Measurements from ENCODE around the gene IQSEC3.

The IQSEC3 gene

GRCh38 chr12:176321-177181 is 110.0 kb downstream of the IQSEC3 start:
- CTCF ChIA-PET = no interaction called here
- no peak for DNase-seq (ENCODE audit: extremely low spot score)
- no peak for TF ChIP-seq TARDBP (IDR thresholded peaks at IDR 0.05)
- no peak for TF ChIP-seq FOXA1 (IDR thresholded peaks at IDR 0.05)
- no peak for TF ChIP-seq FOXM1 (IDR thresholded peaks at IDR 0.05; ENCODE audit: borderline replicate concordance)
- no peak for TF ChIP-seq CTBP1 (IDR thresholded peaks at IDR 0.05; ENCODE audit: borderline replicate concordance)
- TF ChIP-seq L3MBTL2 (conservative IDR thresholded peaks at IDR 0.05) = no peak
- no peak for TF ChIP-seq SP1 (IDR thresholded peaks at IDR 0.05)
- TF ChIP-seq FOXK2 (IDR thresholded peaks at IDR 0.05) = no peak
- POLR2A ChIA-PET = interaction anchor here (0.9 kb wide), 1 partner anchor 13 kb away, joined by 3 read pairs; no protein-coding TSS in a partner anchor

GRCh38 chr12:177336-177979 is 110.9 kb downstream of the IQSEC3 start:
- ChIA-PET CTCF (no interaction called here), POLR2A (interaction anchor here (0.9 kb wide), 1 partner anchor 13 kb away, joined by 3 read pairs; no protein-coding TSS in a partner anchor)

DNA sequence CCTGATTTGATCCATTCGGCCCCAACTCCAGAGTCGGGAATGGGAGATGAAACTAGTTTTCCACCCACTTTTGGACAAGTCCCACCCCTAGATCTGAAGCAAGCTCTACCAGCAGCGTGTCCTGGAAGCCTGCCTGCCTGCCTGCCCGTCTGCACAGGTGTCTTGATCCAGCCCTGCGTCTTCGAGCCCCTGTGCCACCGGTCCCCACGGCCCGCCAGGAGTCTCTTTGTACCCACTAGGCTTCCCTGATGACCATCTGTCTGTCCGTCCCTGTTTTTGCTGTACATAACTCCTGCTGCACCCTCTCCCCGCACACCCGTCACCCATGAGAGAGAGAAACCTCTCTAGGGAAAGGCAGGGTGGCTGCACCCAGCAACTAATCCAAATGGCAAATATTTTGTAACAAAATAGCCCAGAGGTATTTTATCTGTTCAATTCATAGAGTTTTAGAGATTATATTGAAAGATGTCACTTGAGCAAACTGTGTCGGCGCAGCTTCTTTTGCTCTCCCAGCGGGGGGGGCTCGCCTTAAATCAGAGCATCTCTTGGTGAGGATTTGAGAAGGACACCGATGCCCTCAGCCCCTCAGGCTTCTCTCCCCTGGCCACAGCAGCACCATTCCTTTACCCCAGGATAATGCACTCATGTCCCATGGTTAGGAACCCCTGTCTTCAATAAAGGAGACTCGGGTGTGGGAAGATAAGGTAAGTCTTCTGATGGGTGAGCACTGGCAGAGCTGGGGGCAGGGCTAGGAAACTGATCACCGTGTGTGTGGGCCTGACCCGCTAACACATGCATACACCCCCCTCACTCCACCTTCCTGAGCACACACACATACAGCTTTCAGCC is 111.6 kb downstream of the IQSEC3 start:
- TF ChIP-seq L3MBTL2 (conservative IDR thresholded peaks at IDR 0.05) = no peak
- TF ChIP-seq, protein P1, sequence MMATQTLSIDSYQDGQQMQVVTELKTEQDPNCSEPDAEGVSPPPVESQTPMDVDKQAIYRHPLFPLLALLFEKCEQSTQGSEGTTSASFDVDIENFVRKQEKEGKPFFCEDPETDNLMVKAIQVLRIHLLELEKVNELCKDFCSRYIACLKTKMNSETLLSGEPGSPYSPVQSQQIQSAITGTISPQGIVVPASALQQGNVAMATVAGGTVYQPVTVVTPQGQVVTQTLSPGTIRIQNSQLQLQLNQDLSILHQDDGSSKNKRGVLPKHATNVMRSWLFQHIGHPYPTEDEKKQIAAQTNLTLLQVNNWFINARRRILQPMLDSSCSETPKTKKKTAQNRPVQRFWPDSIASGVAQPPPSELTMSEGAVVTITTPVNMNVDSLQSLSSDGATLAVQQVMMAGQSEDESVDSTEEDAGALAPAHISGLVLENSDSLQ (IDR thresholded peaks at IDR 0.05) = no peak
- no peak for TF ChIP-seq ELF4 (IDR thresholded peaks at IDR 0.05)
- no peak for TF ChIP-seq ARNT (IDR thresholded peaks at IDR 0.05)
- TF ChIP-seq CTBP1 (IDR thresholded peaks at IDR 0.05; ENCODE audit: borderline replicate concordance) = no peak
- no peak for TF ChIP-seq ZNF384 (IDR thresholded peaks at IDR 0.05)
- no peak for TF ChIP-seq FOXK2 (IDR thresholded peaks at IDR 0.05)
- TF ChIP-seq NFRKB (IDR thresholded peaks at IDR 0.05) = no peak
- TF ChIP-seq SUZ12 (IDR thresholded peaks at IDR 0.05) = no peak
- TF ChIP-seq BHLHE40 (IDR thresholded peaks at IDR 0.05; ENCODE audit: borderline replicate concordance) = no peak
- TF ChIP-seq TARDBP (IDR thresholded peaks at IDR 0.05) = no peak
- DNase-seq (ENCODE audit: extremely low spot score) = no peak
- CTCF ChIA-PET = interaction anchor here (1.6 kb wide), 1 partner anchor 12 kb away, joined by 5 read pairs; no protein-coding TSS in a partner anchor
- POLR2A ChIA-PET = no interaction called here

More at GRCh38 chr12:177336-177979, 110.9 kb downstream of the IQSEC3 start:
- TF ChIP-seq CTBP1 (IDR thresholded peaks at IDR 0.05; ENCODE audit: borderline replicate concordance) = no peak
- TF ChIP-seq NFRKB (IDR thresholded peaks at IDR 0.05) = no peak
- no peak for TF ChIP-seq ELF4 (IDR thresholded peaks at IDR 0.05)
- no peak for TF ChIP-seq ZNF384 (IDR thresholded peaks at IDR 0.05)
- no peak for TF ChIP-seq LEF1 (IDR thresholded peaks at IDR 0.05; ENCODE audit: borderline replicate concordance)
- TF ChIP-seq BHLHE40 (IDR thresholded peaks at IDR 0.05; ENCODE audit: borderline replicate concordance) = no peak
- DNase-seq (ENCODE audit: extremely low spot score) = no peak

DNA sequence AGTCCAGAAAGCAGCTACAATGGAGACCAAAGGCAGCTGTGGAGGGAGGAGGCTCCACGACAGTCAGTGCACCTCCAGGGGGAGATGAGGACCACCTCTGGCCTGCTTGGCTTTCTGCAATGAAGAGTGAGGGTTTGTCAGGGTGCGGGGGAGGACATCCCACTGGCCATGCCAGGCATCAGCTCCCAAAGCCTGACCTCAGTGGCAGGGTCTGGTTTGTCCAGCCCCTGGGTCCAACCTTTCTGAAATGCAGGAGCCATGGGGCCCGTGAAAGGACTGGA is 112.2 kb downstream of the IQSEC3 start:
- no peak for DNase-seq (ENCODE audit: extremely low spot score)
- ChIA-PET CTCF (interaction anchor here (1.6 kb wide), 1 partner anchor 11 kb away, joined by 5 read pairs; no protein-coding TSS in a partner anchor), POLR2A (no interaction called here)
- no peak for TF ChIP-seq HDGF (IDR thresholded peaks at IDR 0.05; ENCODE audit: borderline replicate concordance)
- no peak for TF ChIP-seq SUZ12 (IDR thresholded peaks at IDR 0.05)
- no peak for TF ChIP-seq FOXA1 (IDR thresholded peaks at IDR 0.05)
- no peak for TF ChIP-seq ZNF384 (IDR thresholded peaks at IDR 0.05)
- no peak for TF ChIP-seq CTBP1 (IDR thresholded peaks at IDR 0.05; ENCODE audit: borderline replicate concordance)
- TF ChIP-seq LEF1 (IDR thresholded peaks at IDR 0.05; ENCODE audit: borderline replicate concordance) = no peak

DNA sequence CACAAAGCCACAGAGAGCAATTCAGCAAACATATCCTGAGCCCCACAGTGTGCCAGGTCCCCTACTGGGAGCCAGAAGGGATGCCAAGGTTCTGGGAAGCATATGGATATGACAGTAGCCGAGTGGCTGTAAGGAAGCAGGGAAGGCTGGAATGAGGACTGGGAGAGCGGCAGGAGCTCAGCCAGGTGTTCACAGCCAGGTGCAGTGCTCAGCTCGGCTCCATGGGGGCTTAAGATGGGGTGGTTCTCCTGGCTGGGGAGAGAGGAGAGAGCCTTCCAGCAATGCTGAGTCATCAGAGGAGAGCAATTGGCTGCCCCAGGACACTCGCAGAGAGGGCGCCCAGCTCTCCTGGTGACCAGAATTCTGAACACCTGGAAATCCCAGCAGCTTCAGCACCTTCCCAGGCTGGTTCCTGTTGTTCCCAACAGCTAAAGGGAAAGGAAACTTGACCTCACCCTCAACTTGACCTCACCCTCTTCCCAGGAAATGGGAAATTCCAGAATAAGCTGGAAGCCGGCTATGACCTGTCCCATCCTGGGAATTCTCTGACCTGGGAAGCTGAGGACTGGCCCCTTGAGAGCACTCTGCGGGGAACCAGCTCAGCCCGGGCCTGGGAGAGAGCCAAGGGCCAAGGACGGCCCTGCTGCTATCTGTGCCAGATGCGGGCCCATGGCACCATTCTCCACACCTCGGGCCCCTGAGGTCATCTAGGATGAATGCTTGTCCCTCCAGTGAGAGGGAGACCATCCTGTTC is 112.7 kb downstream of the IQSEC3 start:
- ChIA-PET POLR2A (no interaction called here), CTCF (interaction anchor here (1.6 kb wide), 1 partner anchor 11 kb away, joined by 5 read pairs; no protein-coding TSS in a partner anchor)
- no peak for DNase-seq (ENCODE audit: extremely low spot score)
- TF ChIP-seq, protein P1 (IDR thresholded peaks at IDR 0.05) = no peak
- TF ChIP-seq FOXM1 (IDR thresholded peaks at IDR 0.05; ENCODE audit: borderline replicate concordance) = no peak
- no peak for TF ChIP-seq BHLHE40 (IDR thresholded peaks at IDR 0.05; ENCODE audit: borderline replicate concordance)
- no peak for TF ChIP-seq ELF4 (IDR thresholded peaks at IDR 0.05)
- no peak for TF ChIP-seq ZNF384 (IDR thresholded peaks at IDR 0.05)
- no peak for TF ChIP-seq SP1 (IDR thresholded peaks at IDR 0.05)
- TF ChIP-seq CTBP1 (IDR thresholded peaks at IDR 0.05; ENCODE audit: borderline replicate concordance) = no peak
- no peak for TF ChIP-seq HDGF (IDR thresholded peaks at IDR 0.05; ENCODE audit: borderline replicate concordance)
- TF ChIP-seq FOXA1 (IDR thresholded peaks at IDR 0.05) = no peak
- TF ChIP-seq ARNT (IDR thresholded peaks at IDR 0.05) = no peak
- TF ChIP-seq TARDBP (IDR thresholded peaks at IDR 0.05) = no peak
- no peak for TF ChIP-seq L3MBTL2 (conservative IDR thresholded peaks at IDR 0.05)
- no peak for TF ChIP-seq SUZ12 (IDR thresholded peaks at IDR 0.05)
- no peak for TF ChIP-seq LEF1 (IDR thresholded peaks at IDR 0.05; ENCODE audit: borderline replicate concordance)
- no peak for TF ChIP-seq FOXK2 (IDR thresholded peaks at IDR 0.05)
- no peak for TF ChIP-seq NFRKB (IDR thresholded peaks at IDR 0.05)
